Chondrocyte (in vitro differentiated cells): ENCODE measurements around the gene FAU. TPM values are rescaled to one million over a fixed set of nuclear protein-coding genes. Genes with fewer than 3 reads are reported as not detected.
A peak's percentile ranks its signal among the peaks of the same experiment; 100 is the strongest.

Experiments
- DNase-seq: peaks from one replicate; pipeline ENCODE4 v3.0.0; 2021; ENCODE audit warnings: mixed read lengths, low spot score
- H3K27ac Mint-ChIP-seq: one replicate; pipeline ENCODE4 v1.8.0; 2021; ENCODE audit warnings: mild to moderate bottlenecking, moderate library complexity, mixed read lengths; ENCODE audit not compliant: unreplicated experiment
- H3K27me3 Mint-ChIP-seq: 2 replicates; pipeline ENCODE4 v1.8.0; 2021; ENCODE audit warnings: low read depth, mixed read lengths
- H3K36me3 Mint-ChIP-seq: 2 replicates; pipeline ENCODE4 v1.8.0; 2021; ENCODE audit warnings: low read depth, mixed read lengths
- H3K4me1 Mint-ChIP-seq: 2 replicates; pipeline ENCODE4 v1.8.0; 2021; ENCODE audit warnings: low read depth, mild to moderate bottlenecking, mixed read lengths
- H3K4me3 Mint-ChIP-seq: one replicate; pipeline ENCODE4 v1.8.0; 2021; ENCODE audit warnings: mild to moderate bottlenecking, moderate library complexity, mixed read lengths; ENCODE audit not compliant: unreplicated experiment
- H3K9me3 Mint-ChIP-seq: 2 replicates; pipeline ENCODE4 v1.8.0; 2021; ENCODE audit warnings: low read depth, mixed read lengths
- microRNA-seq: library from miRNA; unstranded; fragments of <30 nt; microRNA quantifications from one replicate; pipeline ENCODE4 v1.2.0, GENCODE V29; 2020; ENCODE audit warnings: borderline number of aligned reads
- total RNA-seq: library from RNA; stranded (reverse); gene quantifications from 3 replicates; pipeline ENCODE4 v1.2.1, GENCODE V29; 2021
- TF ChIP-seq, protein P1 (sequence below): fragments of 200-600 bp; sonication (generic); IDR thresholded peaks from 2 replicates; pipeline ENCODE4 v1.5.0; 2021; ENCODE audit warnings: antibody characterized with exemption, mild to moderate bottlenecking, moderate library complexity

FAU gene
- total RNA-seq, 1 donor from 2014 or later: 506 TPM

DNA sequence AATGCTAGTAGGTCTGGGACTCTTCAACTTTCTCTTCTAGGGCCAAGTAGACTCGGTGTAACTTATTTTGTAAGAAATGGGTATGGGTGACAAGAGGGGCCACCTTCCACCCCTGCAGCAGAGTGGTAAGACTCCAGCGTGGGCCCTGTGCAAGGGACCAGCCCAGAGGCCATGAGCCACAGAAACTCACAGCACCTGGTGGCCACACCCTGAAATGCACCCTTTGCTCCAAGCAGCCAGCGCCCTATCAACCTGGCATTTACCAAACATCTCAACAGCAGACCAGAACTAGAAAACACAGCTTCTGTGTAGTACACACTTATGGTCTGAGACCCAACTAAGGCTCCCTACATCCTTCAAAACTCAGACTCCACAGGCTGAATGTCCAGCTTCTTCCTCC is 43.8 kb downstream of the FAU start:
- no peak overlapping the region for H3K27ac Mint-ChIP-seq
- peaks cover 6% of the 10 kb centered on the region for H3K4me1 Mint-ChIP-seq
- DNase-seq: no peak
- TF ChIP-seq, protein P1, sequence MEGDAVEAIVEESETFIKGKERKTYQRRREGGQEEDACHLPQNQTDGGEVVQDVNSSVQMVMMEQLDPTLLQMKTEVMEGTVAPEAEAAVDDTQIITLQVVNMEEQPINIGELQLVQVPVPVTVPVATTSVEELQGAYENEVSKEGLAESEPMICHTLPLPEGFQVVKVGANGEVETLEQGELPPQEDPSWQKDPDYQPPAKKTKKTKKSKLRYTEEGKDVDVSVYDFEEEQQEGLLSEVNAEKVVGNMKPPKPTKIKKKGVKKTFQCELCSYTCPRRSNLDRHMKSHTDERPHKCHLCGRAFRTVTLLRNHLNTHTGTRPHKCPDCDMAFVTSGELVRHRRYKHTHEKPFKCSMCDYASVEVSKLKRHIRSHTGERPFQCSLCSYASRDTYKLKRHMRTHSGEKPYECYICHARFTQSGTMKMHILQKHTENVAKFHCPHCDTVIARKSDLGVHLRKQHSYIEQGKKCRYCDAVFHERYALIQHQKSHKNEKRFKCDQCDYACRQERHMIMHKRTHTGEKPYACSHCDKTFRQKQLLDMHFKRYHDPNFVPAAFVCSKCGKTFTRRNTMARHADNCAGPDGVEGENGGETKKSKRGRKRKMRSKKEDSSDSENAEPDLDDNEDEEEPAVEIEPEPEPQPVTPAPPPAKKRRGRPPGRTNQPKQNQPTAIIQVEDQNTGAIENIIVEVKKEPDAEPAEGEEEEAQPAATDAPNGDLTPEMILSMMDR: peak; percentile 71
- no peaks in the 10 kb centered on the region for H3K9me3 Mint-ChIP-seq
- no peak overlapping the region for H3K4me3 Mint-ChIP-seq
- H3K36me3 Mint-ChIP-seq: no peaks in the 10 kb centered on the region
- H3K27me3 Mint-ChIP-seq: no peaks in the 10 kb centered on the region

- H3K36me3 Mint-ChIP-seq: no peaks in the 10 kb centered on the region
- no peaks in the 10 kb centered on the region for H3K4me1 Mint-ChIP-seq
- H3K4me3 Mint-ChIP-seq: no peak overlapping the region
- TF ChIP-seq, protein P1: no peak
- H3K9me3 Mint-ChIP-seq: no peaks in the 10 kb centered on the region
- no peak overlapping the region for H3K27ac Mint-ChIP-seq
- no peaks in the 10 kb centered on the region for H3K27me3 Mint-ChIP-seq
- DNase-seq: no peak
Observed at GRCh38 chr11:65077451-65077850, 44.5 kb downstream of the FAU start.

GRCh38 chr11:65072631-65072966 is 49.3 kb downstream of the FAU start:
- Mint-ChIP-seq H3K4me1 (no peaks in the 10 kb centered on the region), H3K36me3 (no peaks in the 10 kb centered on the region), H3K27ac (no peak overlapping the region), H3K4me3 (no peak overlapping the region), H3K27me3 (no peaks in the 10 kb centered on the region), H3K9me3 (no peaks in the 10 kb centered on the region)
- TF ChIP-seq, protein P1: no peak
- no peak for DNase-seq

GRCh38 chr11:65071907-65072630 is 49.9 kb downstream of the FAU start:
- no peak overlapping the region for H3K4me3 Mint-ChIP-seq
- no peaks in the 10 kb centered on the region for H3K27me3 Mint-ChIP-seq
- no peaks in the 10 kb centered on the region for H3K4me1 Mint-ChIP-seq
- H3K36me3 Mint-ChIP-seq: no peaks in the 10 kb centered on the region
- H3K27ac Mint-ChIP-seq: no peak overlapping the region
- TF ChIP-seq, protein P1: no peak
- no peak for DNase-seq
- no peaks in the 10 kb centered on the region for H3K9me3 Mint-ChIP-seq

Small RNAs within 50 kb of the gene (microRNA-seq; reads per million reads assigned to microRNA genes)
- not detected for gene MIR6751

Other genes starting within 250 kb of the FAU start
- 78.9 to 129 TPM (median 111 TPM) in 3 replicates for gene EHD1, start 243.5 kb downstream of the FAU start, total RNA-seq
- 15.2 to 21.9 TPM (median 16.3 TPM) in 3 replicates for gene ATG2A, start 204.9 kb downstream of the FAU start, total RNA-seq
- gene PPP2R5B, start 197.4 kb downstream of the FAU start, total RNA-seq: 21.7 to 33.2 TPM (median 29.3 TPM) in 3 replicates
- gene GPHA2, start 186.2 kb downstream of the FAU start, total RNA-seq: not detected in 3 replicates
- gene MAJIN, start 150.0 kb downstream of the FAU start, total RNA-seq: not detected in 3 replicates
- not detected in 3 replicates for gene BATF2, start 125.2 kb downstream of the FAU start, total RNA-seq
- 80.1 to 85.5 TPM (median 83.7 TPM) in 3 replicates for gene ARL2, start 108.0 kb downstream of the FAU start, total RNA-seq
- 21.0 to 26.1 TPM (median 24.9 TPM) in 3 replicates for gene SNX15, start 94.7 kb downstream of the FAU start, total RNA-seq
- gene SAC3D1, start 80.9 kb downstream of the FAU start, total RNA-seq: 13.1 to 18.2 TPM (median 14.3 TPM) in 3 replicates
- not detected in 3 replicates for gene NAALADL1, start 63.6 kb downstream of the FAU start, total RNA-seq
- 5.5 to 11.4 TPM (median 6.3 TPM) in 3 replicates for gene CDCA5, start 38.1 kb downstream of the FAU start, total RNA-seq
- gene ZFPL1, start 37.9 kb downstream of the FAU start, total RNA-seq: 48.9 to 53.3 TPM (median 50.0 TPM) in 3 replicates
- gene VPS51, start 25.9 kb downstream of the FAU start, total RNA-seq: 72.8 to 94.0 TPM (median 73.4 TPM) in 3 replicates
- 10.3 to 14.4 TPM (median 10.7 TPM) in 3 replicates for gene TM7SF2, start 10.3 kb downstream of the FAU start, total RNA-seq
- 7.9 to 8.7 TPM (median 7.9 TPM) in 3 replicates for gene ZNHIT2, start 4.4 kb downstream of the FAU start, total RNA-seq
- 37.2 to 43.2 TPM (median 40.5 TPM) in 3 replicates for gene MRPL49, start 187 bp upstream of the FAU start, total RNA-seq
- gene SYVN1, start 12.4 kb upstream of the FAU start, total RNA-seq: 47.5 to 53.5 TPM (median 49.2 TPM) in 3 replicates
- gene SPDYC, start 48.1 kb upstream of the FAU start, total RNA-seq: not detected in 3 replicates
- 120 to 130 TPM (median 127 TPM) in 3 replicates for gene CAPN1, start 59.8 kb upstream of the FAU start, total RNA-seq
- gene POLA2, start 139.8 kb upstream of the FAU start, total RNA-seq: 5.7 to 19.0 TPM (median 6.2 TPM) in 3 replicates
- 7.3 to 12.8 TPM (median 12.6 TPM) in 3 replicates for gene CDC42EP2, start 192.7 kb upstream of the FAU start, total RNA-seq
- gene DPF2, start 211.7 kb upstream of the FAU start, total RNA-seq: 49.7 to 52.3 TPM (median 49.9 TPM) in 3 replicates
- gene TIGD3, start 232.6 kb upstream of the FAU start, total RNA-seq: 0.10 to 0.18 TPM in 2 of 3 replicates, not detected in the other